ENCODE measurements around the gene CAMKK2.

The CAMKK2 gene

GRCh38 chr12:121331248-121331647 lies 34.7 kb upstream of the CAMKK2 start:
- no peak for DNase-seq (ENCODE audit: low spot score)
- TF ChIP-seq CTCF (IDR thresholded peaks at IDR 0.05; ENCODE audit: extremely low read depth, missing control alignments) = no peak

- TF ChIP-seq CTCF (IDR thresholded peaks at IDR 0.05; ENCODE audit: extremely low read depth, missing control alignments) = no peak
- DNase-seq (ENCODE audit: low spot score) = no peak
Observed at GRCh38 chr12:121330692-121331091, 34.2 kb upstream of the CAMKK2 start.

GRCh38 chr12:121330195-121330594 lies 33.7 kb upstream of the CAMKK2 start:
- no peak for DNase-seq (ENCODE audit: low spot score)
- no peak for TF ChIP-seq CTCF (IDR thresholded peaks at IDR 0.05; ENCODE audit: extremely low read depth, missing control alignments)

- DNase-seq (ENCODE audit: low spot score) = no peak
- no peak for TF ChIP-seq CTCF (IDR thresholded peaks at IDR 0.05; ENCODE audit: extremely low read depth, missing control alignments)
Observed at GRCh38 chr12:121328620-121329019, 32.1 kb upstream of the CAMKK2 start.

- no peak for DNase-seq (ENCODE audit: low spot score)
- no peak for TF ChIP-seq CTCF (IDR thresholded peaks at IDR 0.05; ENCODE audit: extremely low read depth, missing control alignments)
Observed at GRCh38 chr12:121326996-121327674, 30.6 kb upstream of the CAMKK2 start.

- TF ChIP-seq CTCF (IDR thresholded peaks at IDR 0.05; ENCODE audit: extremely low read depth, missing control alignments) = no peak
- no peak for DNase-seq (ENCODE audit: low spot score)
Observed at GRCh38 chr12:121325922-121326396, 29.4 kb upstream of the CAMKK2 start.

- TF ChIP-seq CTCF (IDR thresholded peaks at IDR 0.05; ENCODE audit: extremely low read depth, missing control alignments) = no peak
- no peak for DNase-seq (ENCODE audit: low spot score)
Observed at GRCh38 chr12:121323908-121324307, 27.4 kb upstream of the CAMKK2 start.
